Measurements from ENCODE around the gene COX7C.
"Not testable (repeated sequence)": the region's sequence is repeated elsewhere in the genome, so short reads cannot be mapped to it uniquely, and the experiment has no call there.

The COX7C gene

GRCh38 chr5:86640998-86641397 lies 23.3 kb downstream of the COX7C start:
- DNase-seq (ENCODE audit: low read depth), result no peak
- TF ChIP-seq CTCF (IDR thresholded peaks at IDR 0.05; ENCODE audit: control insufficient read depth, extremely low read depth, insufficient read depth), result no peak
- H3K4me3 ChIP-seq (ENCODE audit: low read depth, low read length), result no peak overlapping the region

- no peak overlapping the region for H3K4me3 ChIP-seq (ENCODE audit: low read depth, low read length)
- no peak for TF ChIP-seq CTCF (IDR thresholded peaks at IDR 0.05; ENCODE audit: control insufficient read depth, extremely low read depth, insufficient read depth)
Measured at GRCh38 chr5:86644843-86645242, 27.1 kb downstream of the COX7C start.

GRCh38 chr5:86645885-86646284 lies 28.1 kb downstream of the COX7C start:
- DNase-seq (ENCODE audit: low read depth), result no peak
- no peak for TF ChIP-seq CTCF (IDR thresholded peaks at IDR 0.05; ENCODE audit: control insufficient read depth, extremely low read depth, insufficient read depth)
- H3K4me3 ChIP-seq (ENCODE audit: low read depth, low read length), result no peak overlapping the region

More at GRCh38 chr5:86644843-86645242, 27.1 kb downstream of the COX7C start:
- no peak for DNase-seq (ENCODE audit: low read depth)

- no peak for TF ChIP-seq CTCF (IDR thresholded peaks at IDR 0.05; ENCODE audit: control insufficient read depth, extremely low read depth, insufficient read depth)
Measured at GRCh38 chr5:86646671-86647070, 28.9 kb downstream of the COX7C start.

GRCh38 chr5:86649832-86650505 lies 32.2 kb downstream of the COX7C start:
- H3K4me3 ChIP-seq (ENCODE audit: low read depth, low read length), result no peak overlapping the region
- TF ChIP-seq CTCF (IDR thresholded peaks at IDR 0.05; ENCODE audit: control insufficient read depth, extremely low read depth, insufficient read depth), result no peak
- no peak for DNase-seq (ENCODE audit: low read depth)

More at GRCh38 chr5:86646671-86647070, 28.9 kb downstream of the COX7C start:
- no peak overlapping the region for H3K4me3 ChIP-seq (ENCODE audit: low read depth, low read length)
- no peak for DNase-seq (ENCODE audit: low read depth)

GRCh38 chr5:86660771-86661170 lies 43.0 kb downstream of the COX7C start:
- H3K4me3 ChIP-seq (ENCODE audit: low read depth, low read length); DNase-seq (ENCODE audit: low read depth): not testable (repeated sequence)

- no peak for DNase-seq (ENCODE audit: low read depth)
- TF ChIP-seq CTCF (IDR thresholded peaks at IDR 0.05; ENCODE audit: control insufficient read depth, extremely low read depth, insufficient read depth), result no peak
- no peak overlapping the region for H3K4me3 ChIP-seq (ENCODE audit: low read depth, low read length)
Measured at GRCh38 chr5:86664173-86664572, 46.4 kb downstream of the COX7C start.
